NCI-H82 treated with DMSO at 0.1 percent for 48 hours (cell line): Measurements from ENCODE around the gene SFXN1.
"Not testable (repeated sequence)": the region's sequence is repeated elsewhere in the genome, so short reads cannot be mapped to it uniquely, and the experiment has no call there.

Source experiments
- DNase-seq: peaks from one replicate; lab custom pipeline; 2025; ENCODE audit not compliant: unreplicated experiment; lab: John Stamatoyannopoulos, UW

Gene SFXN1

GRCh38 chr5:175493260-175493659, 14.9 kb downstream of the SFXN1 start:
- no peak for DNase-seq

- DNase-seq, result no peak
These were observed 15.4 kb downstream of the SFXN1 start for GRCh38 chr5:175493726-175494125.

GRCh38 chr5:175494264-175495183, 16.2 kb downstream of the SFXN1 start:
- DNase-seq, result no peak

GRCh38 chr5:175501759-175502158, 23.4 kb downstream of the SFXN1 start:
- DNase-seq, result no peak

GRCh38 chr5:175507671-175508070, 29.3 kb downstream of the SFXN1 start:
- not testable (repeated sequence) for DNase-seq

- DNase-seq, result no peak
These were observed 30.5 kb downstream of the SFXN1 start for GRCh38 chr5:175508896-175509295.

- DNase-seq, result no peak
These were observed 34.9 kb downstream of the SFXN1 start for GRCh38 chr5:175513297-175513696.

GRCh38 chr5:175513726-175514125, 35.4 kb downstream of the SFXN1 start:
- no peak for DNase-seq

- DNase-seq, result no peak
These were observed 38.8 kb downstream of the SFXN1 start for GRCh38 chr5:175516933-175517823.

- no peak for DNase-seq
These were observed 39.6 kb downstream of the SFXN1 start for GRCh38 chr5:175517824-175518450.

GRCh38 chr5:175519006-175519405, 40.6 kb downstream of the SFXN1 start:
- no peak for DNase-seq

GRCh38 chr5:175520321-175520720, 42.0 kb downstream of the SFXN1 start:
- DNase-seq, result no peak

GRCh38 chr5:175520873-175521272, 42.5 kb downstream of the SFXN1 start:
- DNase-seq, result no peak

GRCh38 chr5:175521313-175521833, 43.0 kb downstream of the SFXN1 start:
- DNase-seq, result no peak

GRCh38 chr5:175523292-175523691, 44.9 kb downstream of the SFXN1 start:
- no peak for DNase-seq

- no peak for DNase-seq
These were observed 45.9 kb downstream of the SFXN1 start for GRCh38 chr5:175524211-175524610.

GRCh38 chr5:175526691-175527090, 48.3 kb downstream of the SFXN1 start:
- no peak for DNase-seq

GRCh38 chr5:175531361-175531760, 53.0 kb downstream of the SFXN1 start:
- no peak for DNase-seq

- DNase-seq, result peak; percentile 17
These were observed 55.9 kb downstream of the SFXN1 start for GRCh38 chr5:175534070-175534932.

GRCh38 chr5:175535331-175535730, 57.0 kb downstream of the SFXN1 start:
- DNase-seq, result not testable (repeated sequence)
